Measurements from ENCODE around the gene SUGP2.

GRCh38 chr19:19051478-19052213, 18.3 kb upstream of the SUGP2 start:
- no peak for TF ChIP-seq CTCF (IDR thresholded peaks at IDR 0.05; ENCODE audit: insufficient read depth, low read length, poor library complexity, severe bottlenecking)
- no peak for TF ChIP-seq EZH2phosphoT487 (conservative IDR thresholded peaks at IDR 0.05; ENCODE audit: low read length)

Measured in SU-DHL-6 (cell line).